ENCODE data around the gene MMAB. TPM values are rescaled to one million over a fixed set of nuclear protein-coding genes. Genes with fewer than 3 reads are reported as not detected.

MMAB gene
- total and polyA plus RNA-seq, 2 experiments from 2014 or later: 46.6 to 80.8 TPM

DNA sequence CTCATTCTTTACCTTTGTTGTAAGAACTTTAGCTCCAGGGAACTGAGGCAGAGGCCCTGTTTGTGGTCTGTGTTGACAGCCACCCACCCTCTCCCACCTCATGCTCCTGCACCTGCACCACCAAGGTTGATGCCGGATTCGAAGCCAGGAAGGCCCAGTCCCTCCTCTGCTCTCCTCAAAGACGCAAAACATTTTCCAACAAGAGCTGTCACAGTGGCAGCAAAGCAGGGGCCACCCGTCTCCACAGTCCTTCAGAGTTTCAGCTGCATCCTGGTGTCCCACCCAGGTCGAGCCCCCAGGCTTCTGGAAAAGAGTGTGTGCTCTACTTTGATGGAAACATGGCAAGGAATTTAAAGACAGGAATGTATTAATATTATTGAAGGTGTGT is 37.4 kb downstream of the MMAB start:
- H3K36me3 ChIP-seq (replicated peaks; ENCODE audit: insufficient read depth, low read depth): no peaks in the 10 kb centered on the region
- H4K20me1 ChIP-seq (ENCODE audit: insufficient read depth, poor library complexity, severe bottlenecking): no peaks in the 10 kb centered on the region
- WGBS (ENCODE audit: low lambda C conversion rate, missing lambda C conversion rate): 86% methylated on average over 5 of the region's 5 CpGs
- H3K9me3 ChIP-seq (ENCODE audit: low read depth): no peaks in the 10 kb centered on the region
- H3K79me2 ChIP-seq: no peaks in the 10 kb centered on the region
- TF ChIP-seq EZH2 (IDR thresholded peaks at IDR 0.05; ENCODE audit: borderline replicate concordance) (no peak), EZH2phosphoT487 (IDR thresholded peaks at IDR 0.05; ENCODE audit: low read depth, severe bottlenecking, unreplicated experiment) (no peak)
- TF ChIP-seq, protein P1, sequence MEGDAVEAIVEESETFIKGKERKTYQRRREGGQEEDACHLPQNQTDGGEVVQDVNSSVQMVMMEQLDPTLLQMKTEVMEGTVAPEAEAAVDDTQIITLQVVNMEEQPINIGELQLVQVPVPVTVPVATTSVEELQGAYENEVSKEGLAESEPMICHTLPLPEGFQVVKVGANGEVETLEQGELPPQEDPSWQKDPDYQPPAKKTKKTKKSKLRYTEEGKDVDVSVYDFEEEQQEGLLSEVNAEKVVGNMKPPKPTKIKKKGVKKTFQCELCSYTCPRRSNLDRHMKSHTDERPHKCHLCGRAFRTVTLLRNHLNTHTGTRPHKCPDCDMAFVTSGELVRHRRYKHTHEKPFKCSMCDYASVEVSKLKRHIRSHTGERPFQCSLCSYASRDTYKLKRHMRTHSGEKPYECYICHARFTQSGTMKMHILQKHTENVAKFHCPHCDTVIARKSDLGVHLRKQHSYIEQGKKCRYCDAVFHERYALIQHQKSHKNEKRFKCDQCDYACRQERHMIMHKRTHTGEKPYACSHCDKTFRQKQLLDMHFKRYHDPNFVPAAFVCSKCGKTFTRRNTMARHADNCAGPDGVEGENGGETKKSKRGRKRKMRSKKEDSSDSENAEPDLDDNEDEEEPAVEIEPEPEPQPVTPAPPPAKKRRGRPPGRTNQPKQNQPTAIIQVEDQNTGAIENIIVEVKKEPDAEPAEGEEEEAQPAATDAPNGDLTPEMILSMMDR (IDR thresholded peaks at IDR 0.05; ENCODE audit: poor library complexity): no peak
- H3K27ac ChIP-seq: no peak overlapping the region
- H3K9me2 ChIP-seq (replicated peaks; ENCODE audit: insufficient read depth): no peaks in the 10 kb centered on the region
- H2AFZ ChIP-seq: no peak overlapping the region
- peaks cover 3% of the 10 kb centered on the region for H3K4me1 ChIP-seq (ENCODE audit: insufficient read depth)
- no peak for DNase-seq (ENCODE audit: low spot score)
- no peak overlapping the region for H3K4me3 ChIP-seq
- H3K4me2 ChIP-seq: no peak overlapping the region
- H3K27me3 ChIP-seq: no peaks in the 10 kb centered on the region

GRCh38 chr12:109535231-109535862 is 38.0 kb downstream of the MMAB start:
- no peaks in the 10 kb centered on the region for H3K9me2 ChIP-seq (replicated peaks; ENCODE audit: insufficient read depth)
- no peaks in the 10 kb centered on the region for H3K36me3 ChIP-seq (replicated peaks; ENCODE audit: insufficient read depth, low read depth)
- no peak overlapping the region for H3K4me3 ChIP-seq
- H4K20me1 ChIP-seq (ENCODE audit: insufficient read depth, poor library complexity, severe bottlenecking): no peaks in the 10 kb centered on the region
- no peaks in the 10 kb centered on the region for H3K27me3 ChIP-seq
- WGBS (ENCODE audit: low lambda C conversion rate, missing lambda C conversion rate): 87% methylated on average over 25 of the region's 25 CpGs
- H3K9me3 ChIP-seq (ENCODE audit: low read depth): no peaks in the 10 kb centered on the region
- H3K79me2 ChIP-seq: no peaks in the 10 kb centered on the region
- no peak overlapping the region for H3K4me2 ChIP-seq
- peaks cover 3% of the 10 kb centered on the region for H3K4me1 ChIP-seq (ENCODE audit: insufficient read depth)
- H2AFZ ChIP-seq: no peak overlapping the region
- DNase-seq (ENCODE audit: low spot score): no peak
- TF ChIP-seq EZH2 (IDR thresholded peaks at IDR 0.05; ENCODE audit: borderline replicate concordance) (no peak), EZH2phosphoT487 (IDR thresholded peaks at IDR 0.05; ENCODE audit: low read depth, severe bottlenecking, unreplicated experiment) (no peak)
- TF ChIP-seq, protein P1 (IDR thresholded peaks at IDR 0.05; ENCODE audit: poor library complexity): no peak
- no peak overlapping the region for H3K27ac ChIP-seq

DNA sequence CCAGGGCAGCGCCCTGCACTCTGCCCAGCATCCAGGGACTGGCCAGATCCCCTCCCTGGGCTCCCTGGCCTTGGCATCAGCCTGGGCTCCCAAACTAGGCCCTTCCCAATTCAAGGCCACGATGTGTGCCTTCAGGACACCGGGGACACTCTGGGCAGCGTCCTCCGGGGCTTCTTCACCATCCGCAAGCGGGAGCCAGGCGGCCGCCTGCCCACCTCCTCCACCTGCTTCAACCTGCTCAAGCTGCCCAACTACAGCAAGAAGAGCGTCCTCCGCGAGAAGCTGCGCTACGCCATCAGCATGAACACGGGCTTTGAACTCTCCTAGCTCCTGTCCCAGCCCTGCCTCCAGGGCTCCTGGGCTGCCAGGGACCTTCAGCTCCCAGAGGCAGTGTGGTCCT is 38.8 kb downstream of the MMAB start:
- Histone ChIP-seq H3K27me3 (no peaks in the 10 kb centered on the region), H3K4me3 (no peak overlapping the region), H3K36me3 (replicated peaks; ENCODE audit: insufficient read depth, low read depth) (no peaks in the 10 kb centered on the region), H2AFZ (no peak overlapping the region), H3K4me1 (ENCODE audit: insufficient read depth) (peaks cover 3% of the 10 kb centered on the region), H3K4me2 (no peak overlapping the region), H3K27ac (no peak overlapping the region), H4K20me1 (ENCODE audit: insufficient read depth, poor library complexity, severe bottlenecking) (no peaks in the 10 kb centered on the region), H3K79me2 (no peaks in the 10 kb centered on the region), H3K9me3 (ENCODE audit: low read depth) (no peaks in the 10 kb centered on the region), H3K9me2 (replicated peaks; ENCODE audit: insufficient read depth) (no peaks in the 10 kb centered on the region)
- DNase-seq (ENCODE audit: low spot score): no peak
- TF ChIP-seq EZH2 (IDR thresholded peaks at IDR 0.05; ENCODE audit: borderline replicate concordance) (no peak), EZH2phosphoT487 (IDR thresholded peaks at IDR 0.05; ENCODE audit: low read depth, severe bottlenecking, unreplicated experiment) (no peak)
- TF ChIP-seq, protein P1 (IDR thresholded peaks at IDR 0.05; ENCODE audit: poor library complexity): no peak
- 97% methylated on average over 13 of the region's 15 CpGs for WGBS (ENCODE audit: low lambda C conversion rate, missing lambda C conversion rate)

GRCh38 chr12:109533487-109533740 is 39.9 kb downstream of the MMAB start:
- H3K27ac ChIP-seq: no peak overlapping the region
- H3K4me2 ChIP-seq: no peak overlapping the region
- H3K4me3 ChIP-seq: no peak overlapping the region
- H3K27me3 ChIP-seq: no peaks in the 10 kb centered on the region
- no peaks in the 10 kb centered on the region for H3K9me3 ChIP-seq (ENCODE audit: low read depth)
- H3K4me1 ChIP-seq (ENCODE audit: insufficient read depth): peaks cover 3% of the 10 kb centered on the region
- no peaks in the 10 kb centered on the region for H4K20me1 ChIP-seq (ENCODE audit: insufficient read depth, poor library complexity, severe bottlenecking)
- no peaks in the 10 kb centered on the region for H3K36me3 ChIP-seq (replicated peaks; ENCODE audit: insufficient read depth, low read depth)
- no peaks in the 10 kb centered on the region for H3K79me2 ChIP-seq
- no peak for DNase-seq (ENCODE audit: low spot score)
- TF ChIP-seq EZH2phosphoT487 (IDR thresholded peaks at IDR 0.05; ENCODE audit: low read depth, severe bottlenecking, unreplicated experiment) (no peak), EZH2 (IDR thresholded peaks at IDR 0.05; ENCODE audit: borderline replicate concordance) (no peak)
- TF ChIP-seq, protein P1 (IDR thresholded peaks at IDR 0.05; ENCODE audit: poor library complexity): no peak
- no peak overlapping the region for H2AFZ ChIP-seq
- 93% methylated on average over 8 of the region's 8 CpGs for WGBS (ENCODE audit: low lambda C conversion rate, missing lambda C conversion rate)
- H3K9me2 ChIP-seq (replicated peaks; ENCODE audit: insufficient read depth): no peaks in the 10 kb centered on the region

All from hepatocyte (in vitro differentiated cells).